ENCODE measurements around the gene FAM13B.

The FAM13B gene

GRCh38 chr5:137914758-137915157 lies 118.1 kb downstream of the FAM13B start:
- Histone ChIP-seq H3K36me3 (ENCODE audit: insufficient read depth, low read length) (no peaks in the 10 kb centered on the region), H3K27ac (no peak overlapping the region), H3K9me3 (ENCODE audit: low read depth, low read length) (no peaks in the 10 kb centered on the region; the same call in 1 of the 2 replicates), H3K9ac (ENCODE audit: insufficient read length) (no peak overlapping the region), H3K4me3 (no peak overlapping the region)
- no peak for DNase-seq (ENCODE audit: low read depth, low spot score)
- TF ChIP-seq POLR2AphosphoS5 (IDR thresholded peaks at IDR 0.05; ENCODE audit: borderline replicate concordance, low read depth, low read length) (no peak), EZH2 (IDR thresholded peaks at IDR 0.05) (no peak), FOXP2 (optimal IDR thresholded peaks at IDR 0.05; ENCODE audit: control extremely low read depth, extremely low read length, insufficient read depth) (no peak)

GRCh38 chr5:137902408-137903133 lies 130.3 kb downstream of the FAM13B start:
- DNase-seq (ENCODE audit: low read depth, low spot score), result no peak
- Histone ChIP-seq H3K36me3 (ENCODE audit: insufficient read depth, low read length) (no peaks in the 10 kb centered on the region), H3K4me3 (no peak overlapping the region), H3K27ac (no peak overlapping the region), H3K9me3 (ENCODE audit: low read depth, low read length) (no peaks in the 10 kb centered on the region), H3K9ac (ENCODE audit: insufficient read length) (no peak overlapping the region)
- TF ChIP-seq POLR2AphosphoS5 (IDR thresholded peaks at IDR 0.05; ENCODE audit: borderline replicate concordance, low read depth, low read length) (no peak), EZH2 (IDR thresholded peaks at IDR 0.05) (no peak), FOXP2 (optimal IDR thresholded peaks at IDR 0.05; ENCODE audit: control extremely low read depth, extremely low read length, insufficient read depth) (no peak)

- Histone ChIP-seq H3K9ac (ENCODE audit: insufficient read length) (no peak overlapping the region), H3K36me3 (ENCODE audit: insufficient read depth, low read length) (no peaks in the 10 kb centered on the region), H3K27ac (no peak overlapping the region), H3K4me3 (no peak overlapping the region), H3K9me3 (ENCODE audit: low read depth, low read length) (no peaks in the 10 kb centered on the region)
- DNase-seq (ENCODE audit: low read depth, low spot score), result no peak
- TF ChIP-seq POLR2AphosphoS5 (IDR thresholded peaks at IDR 0.05; ENCODE audit: borderline replicate concordance, low read depth, low read length) (no peak), FOXP2 (optimal IDR thresholded peaks at IDR 0.05; ENCODE audit: control extremely low read depth, extremely low read length, insufficient read depth) (no peak), EZH2 (IDR thresholded peaks at IDR 0.05) (no peak)
These were observed 131.7 kb downstream of the FAM13B start for GRCh38 chr5:137901011-137901817.

- H3K27ac ChIP-seq, result no peak overlapping the region
- no peaks in the 10 kb centered on the region for H3K9me3 ChIP-seq (ENCODE audit: low read depth, low read length)
- no peak overlapping the region for H3K9ac ChIP-seq (ENCODE audit: insufficient read length)
- no peak for DNase-seq (ENCODE audit: low read depth, low spot score)
- no peak overlapping the region for H3K4me3 ChIP-seq
- H3K36me3 ChIP-seq (ENCODE audit: insufficient read depth, low read length), result no peaks in the 10 kb centered on the region
- TF ChIP-seq EZH2 (IDR thresholded peaks at IDR 0.05) (no peak), FOXP2 (optimal IDR thresholded peaks at IDR 0.05; ENCODE audit: control extremely low read depth, extremely low read length, insufficient read depth) (no peak), POLR2AphosphoS5 (IDR thresholded peaks at IDR 0.05; ENCODE audit: borderline replicate concordance, low read depth, low read length) (no peak)
These were observed 133.4 kb downstream of the FAM13B start for GRCh38 chr5:137899493-137899892.

GRCh38 chr5:137896560-137896959 lies 136.3 kb downstream of the FAM13B start:
- TF ChIP-seq POLR2AphosphoS5 (IDR thresholded peaks at IDR 0.05; ENCODE audit: borderline replicate concordance, low read depth, low read length) (no peak), EZH2 (IDR thresholded peaks at IDR 0.05) (no peak), FOXP2 (optimal IDR thresholded peaks at IDR 0.05; ENCODE audit: control extremely low read depth, extremely low read length, insufficient read depth) (no peak)
- Histone ChIP-seq H3K9me3 (ENCODE audit: low read depth, low read length) (no peaks in the 10 kb centered on the region), H3K27ac (no peak overlapping the region), H3K4me3 (no peak overlapping the region), H3K36me3 (ENCODE audit: insufficient read depth, low read length) (no peaks in the 10 kb centered on the region), H3K9ac (ENCODE audit: insufficient read length) (no peak overlapping the region)
- no peak for DNase-seq (ENCODE audit: low read depth, low spot score)

GRCh38 chr5:137894586-137894985 lies 138.3 kb downstream of the FAM13B start:
- H3K36me3 ChIP-seq (ENCODE audit: insufficient read depth, low read length), result no peaks in the 10 kb centered on the region
- H3K4me3 ChIP-seq, result no peak overlapping the region
- DNase-seq (ENCODE audit: low read depth, low spot score), result no peak
- H3K9me3 ChIP-seq (ENCODE audit: low read depth, low read length), result no peaks in the 10 kb centered on the region
- TF ChIP-seq EZH2 (IDR thresholded peaks at IDR 0.05), result no peak
- TF ChIP-seq FOXP2 (optimal IDR thresholded peaks at IDR 0.05; ENCODE audit: control extremely low read depth, extremely low read length, insufficient read depth), result no peak
- H3K9ac ChIP-seq (ENCODE audit: insufficient read length), result no peak overlapping the region
- no peak overlapping the region for H3K27ac ChIP-seq

GRCh38 chr5:137891849-137892248 lies 141.0 kb downstream of the FAM13B start:
- no peak for DNase-seq (ENCODE audit: low read depth, low spot score)
- TF ChIP-seq POLR2AphosphoS5 (IDR thresholded peaks at IDR 0.05; ENCODE audit: borderline replicate concordance, low read depth, low read length), result no peak
- TF ChIP-seq FOXP2 (optimal IDR thresholded peaks at IDR 0.05; ENCODE audit: control extremely low read depth, extremely low read length, insufficient read depth), result no peak
- TF ChIP-seq EZH2 (IDR thresholded peaks at IDR 0.05), result no peak
- H3K9ac ChIP-seq (ENCODE audit: insufficient read length), result no peak overlapping the region
- H3K4me3 ChIP-seq, result no peak overlapping the region
- H3K36me3 ChIP-seq (ENCODE audit: insufficient read depth, low read length), result no peaks in the 10 kb centered on the region
- H3K27ac ChIP-seq, result no peak overlapping the region
- H3K9me3 ChIP-seq (ENCODE audit: low read depth, low read length), result no peaks in the 10 kb centered on the region

GRCh38 chr5:137890845-137891244 lies 142.0 kb downstream of the FAM13B start:
- no peak overlapping the region for H3K27ac ChIP-seq
- TF ChIP-seq FOXP2 (optimal IDR thresholded peaks at IDR 0.05; ENCODE audit: control extremely low read depth, extremely low read length, insufficient read depth) (no peak), EZH2 (IDR thresholded peaks at IDR 0.05) (no peak), POLR2AphosphoS5 (IDR thresholded peaks at IDR 0.05; ENCODE audit: borderline replicate concordance, low read depth, low read length) (no peak)
- no peak for DNase-seq (ENCODE audit: low read depth, low spot score)
- no peaks in the 10 kb centered on the region for H3K9me3 ChIP-seq (ENCODE audit: low read depth, low read length)
- H3K36me3 ChIP-seq (ENCODE audit: insufficient read depth, low read length), result no peaks in the 10 kb centered on the region
- no peak overlapping the region for H3K9ac ChIP-seq (ENCODE audit: insufficient read length)
- H3K4me3 ChIP-seq, result no peak overlapping the region
